ENCODE measurements around the gene GAREM2. TPM values are rescaled to one million over a fixed set of nuclear protein-coding genes. Genes with fewer than 3 reads are reported as not detected.

Gene GAREM2
- total and polyA plus RNA-seq, 4 donors = 0.08 to 0.28 (median 0.16) TPM

DNA sequence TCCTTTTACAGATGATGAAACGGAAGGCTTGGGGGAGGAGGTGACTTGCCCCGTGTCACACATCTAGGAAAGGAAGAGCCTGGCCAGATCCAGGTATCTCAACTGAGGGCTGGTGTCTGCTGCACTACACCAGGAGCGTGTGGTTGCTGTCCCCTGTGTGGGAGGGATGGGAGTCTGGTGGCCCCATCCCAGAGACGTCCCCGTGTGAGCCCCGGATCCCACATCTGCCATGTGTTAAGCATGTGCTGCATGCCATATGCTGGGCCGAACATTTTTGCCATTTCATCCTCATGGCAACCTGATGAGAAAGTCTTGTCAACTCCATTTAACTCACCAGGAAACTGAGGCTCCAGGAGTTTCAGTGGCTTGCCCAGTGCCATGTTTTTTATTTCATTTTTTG, 4.2 kb downstream of the GAREM2 start:
- Histone ChIP-seq H3K27me3 (ENCODE audit: control insufficient read depth in 4 of 4, insufficient read depth in 4 of 4, low read length in 3 of 4) (peaks cover 0 to 6% (median 0%) of the 10 kb centered on the region in 4 donors), H3K4me1 (ENCODE audit: control insufficient read depth in 4 of 4, insufficient read depth in 4 of 4, low read length in 3 of 4) (peaks cover 0 to 15% (median 9%) of the 10 kb centered on the region in 4 donors), H3K9me3 (ENCODE audit: control insufficient read depth in 4 of 4, low read length in 3 of 4) (no peaks in the 10 kb centered on the region), H3K4me3 (ENCODE audit: low read depth in 1 of 3, low read length in 3 of 3) (no peak overlapping the region), H3K36me3 (ENCODE audit: control insufficient read depth in 4 of 4, insufficient read depth in 3 of 4, low read depth in 1 of 4, low read length in 3 of 4) (no peaks in the 10 kb centered on the region), H3K9ac (ENCODE audit: low read depth in 1 of 2, low read length in 2 of 2) (no peak overlapping the region), H3K27ac (ENCODE audit: low read depth in 1 of 2, low read length in 2 of 2) (no peak overlapping the region)
- no peak for DNase-seq (ENCODE audit: low spot score)
- 97% methylated on average over 7 of the region's 7 CpGs for WGBS
- no peak for TF ChIP-seq HNF4G (IDR thresholded peaks at IDR 0.05)
- TF ChIP-seq YY1 (IDR thresholded peaks at IDR 0.05) = no peak
- TF ChIP-seq FOXA2 (IDR thresholded peaks at IDR 0.05) = no peak
- TF ChIP-seq GABPA (IDR thresholded peaks at IDR 0.05 in 1 of 2, conservative IDR thresholded peaks at IDR 0.05 in 1 of 2) = no peak
- TF ChIP-seq, protein P1, sequence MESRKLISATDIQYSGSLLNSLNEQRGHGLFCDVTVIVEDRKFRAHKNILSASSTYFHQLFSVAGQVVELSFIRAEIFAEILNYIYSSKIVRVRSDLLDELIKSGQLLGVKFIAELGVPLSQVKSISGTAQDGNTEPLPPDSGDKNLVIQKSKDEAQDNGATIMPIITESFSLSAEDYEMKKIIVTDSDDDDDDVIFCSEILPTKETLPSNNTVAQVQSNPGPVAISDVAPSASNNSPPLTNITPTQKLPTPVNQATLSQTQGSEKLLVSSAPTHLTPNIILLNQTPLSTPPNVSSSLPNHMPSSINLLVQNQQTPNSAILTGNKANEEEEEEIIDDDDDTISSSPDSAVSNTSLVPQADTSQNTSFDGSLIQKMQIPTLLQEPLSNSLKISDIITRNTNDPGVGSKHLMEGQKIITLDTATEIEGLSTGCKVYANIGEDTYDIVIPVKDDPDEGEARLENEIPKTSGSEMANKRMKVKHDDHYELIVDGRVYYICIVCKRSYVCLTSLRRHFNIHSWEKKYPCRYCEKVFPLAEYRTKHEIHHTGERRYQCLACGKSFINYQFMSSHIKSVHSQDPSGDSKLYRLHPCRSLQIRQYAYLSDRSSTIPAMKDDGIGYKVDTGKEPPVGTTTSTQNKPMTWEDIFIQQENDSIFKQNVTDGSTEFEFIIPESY (IDR thresholded peaks at IDR 0.05) = no peak

DNA sequence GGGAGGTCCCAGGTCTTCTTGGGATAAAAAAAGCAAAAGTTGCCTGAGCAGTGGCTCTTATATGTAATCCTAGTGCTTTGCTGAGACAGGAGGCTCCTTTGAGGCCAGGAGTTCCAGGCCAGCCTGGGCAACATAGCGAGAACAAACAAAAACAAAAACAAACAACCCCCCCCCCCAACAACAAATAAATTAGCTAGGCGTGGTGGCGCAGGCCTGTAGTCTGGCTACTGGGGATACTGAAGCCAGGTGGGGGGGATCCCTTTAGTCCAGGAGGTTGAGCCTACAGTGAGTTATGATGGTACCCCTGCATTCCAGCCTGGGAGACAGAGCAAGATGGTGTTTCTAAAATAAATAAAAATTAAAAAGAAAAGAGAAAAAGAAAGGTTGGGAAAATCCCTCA, 5.4 kb downstream of the GAREM2 start:
- Histone ChIP-seq H3K9me3 (ENCODE audit: control insufficient read depth in 4 of 4, low read length in 3 of 4) (no peaks in the 10 kb centered on the region), H3K9ac (ENCODE audit: low read depth in 1 of 2, low read length in 2 of 2) (no peak overlapping the region), H3K27ac (ENCODE audit: low read depth in 1 of 2, low read length in 2 of 2) (no peak overlapping the region), H3K4me1 (ENCODE audit: control insufficient read depth in 4 of 4, insufficient read depth in 4 of 4, low read length in 3 of 4) (peaks cover 0 to 11% (median 8%) of the 10 kb centered on the region in 4 donors), H3K4me3 (ENCODE audit: low read depth in 1 of 3, low read length in 3 of 3) (no peak overlapping the region), H3K27me3 (ENCODE audit: control insufficient read depth in 4 of 4, insufficient read depth in 4 of 4, low read length in 3 of 4) (peaks cover 0 to 6% (median 0%) of the 10 kb centered on the region in 4 donors), H3K36me3 (ENCODE audit: control insufficient read depth in 4 of 4, insufficient read depth in 3 of 4, low read depth in 1 of 4, low read length in 3 of 4) (no peaks in the 10 kb centered on the region)
- no peak for DNase-seq (ENCODE audit: low spot score)
- TF ChIP-seq, protein P2, sequence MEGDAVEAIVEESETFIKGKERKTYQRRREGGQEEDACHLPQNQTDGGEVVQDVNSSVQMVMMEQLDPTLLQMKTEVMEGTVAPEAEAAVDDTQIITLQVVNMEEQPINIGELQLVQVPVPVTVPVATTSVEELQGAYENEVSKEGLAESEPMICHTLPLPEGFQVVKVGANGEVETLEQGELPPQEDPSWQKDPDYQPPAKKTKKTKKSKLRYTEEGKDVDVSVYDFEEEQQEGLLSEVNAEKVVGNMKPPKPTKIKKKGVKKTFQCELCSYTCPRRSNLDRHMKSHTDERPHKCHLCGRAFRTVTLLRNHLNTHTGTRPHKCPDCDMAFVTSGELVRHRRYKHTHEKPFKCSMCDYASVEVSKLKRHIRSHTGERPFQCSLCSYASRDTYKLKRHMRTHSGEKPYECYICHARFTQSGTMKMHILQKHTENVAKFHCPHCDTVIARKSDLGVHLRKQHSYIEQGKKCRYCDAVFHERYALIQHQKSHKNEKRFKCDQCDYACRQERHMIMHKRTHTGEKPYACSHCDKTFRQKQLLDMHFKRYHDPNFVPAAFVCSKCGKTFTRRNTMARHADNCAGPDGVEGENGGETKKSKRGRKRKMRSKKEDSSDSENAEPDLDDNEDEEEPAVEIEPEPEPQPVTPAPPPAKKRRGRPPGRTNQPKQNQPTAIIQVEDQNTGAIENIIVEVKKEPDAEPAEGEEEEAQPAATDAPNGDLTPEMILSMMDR (IDR thresholded peaks at IDR 0.05; ENCODE audit: low read depth, low read length, missing input control) = no peak
- no peak for TF ChIP-seq RXRA (IDR thresholded peaks at IDR 0.05)
- TF ChIP-seq NR2F2 (IDR thresholded peaks at IDR 0.05) = no peak
- TF ChIP-seq, protein P1 (IDR thresholded peaks at IDR 0.05) = no peak
- WGBS = 93% methylated on average over 3 of the region's 3 CpGs

DNA sequence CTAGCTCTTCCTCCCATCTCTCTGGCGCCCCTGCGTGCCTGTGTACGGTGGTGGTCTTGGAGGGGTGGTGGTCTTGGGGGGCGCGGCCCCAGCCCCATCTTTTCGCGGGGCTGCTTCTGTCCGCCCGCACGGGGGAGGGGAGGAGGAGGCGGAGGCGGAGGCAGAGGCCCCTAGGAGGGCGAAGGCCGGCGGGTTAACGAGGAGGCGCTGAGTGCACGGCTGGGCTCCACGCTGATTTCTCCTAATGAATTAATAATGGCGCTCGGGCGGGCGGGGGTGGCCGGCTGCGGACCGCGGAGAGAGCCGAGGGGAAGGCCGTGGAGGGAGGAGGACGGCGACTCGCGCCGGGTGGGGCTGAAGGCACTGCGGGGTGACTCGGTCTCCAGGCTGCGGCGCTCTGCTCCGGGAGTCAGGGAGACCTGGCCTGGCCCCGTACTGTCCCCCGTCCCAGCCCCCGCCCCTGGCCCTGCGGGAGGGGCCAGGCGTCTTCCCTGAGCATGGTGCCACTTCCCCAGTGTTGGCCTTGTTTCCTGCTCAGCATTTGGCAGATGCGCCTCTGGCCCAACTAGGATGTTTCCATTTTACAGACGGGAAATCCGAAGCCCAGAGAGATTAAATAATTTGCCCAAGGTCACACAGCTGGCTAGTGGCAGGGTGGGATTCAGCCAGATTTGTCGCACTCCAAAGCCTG, 6.0 kb downstream of the GAREM2 start:
- no peaks in the 10 kb centered on the region for H3K9me3 ChIP-seq (ENCODE audit: control insufficient read depth in 4 of 4, low read length in 3 of 4)
- no peaks in the 10 kb centered on the region for H3K36me3 ChIP-seq (ENCODE audit: control insufficient read depth in 4 of 4, insufficient read depth in 3 of 4, low read depth in 1 of 4, low read length in 3 of 4)
- H3K27me3 ChIP-seq (ENCODE audit: control insufficient read depth in 4 of 4, insufficient read depth in 4 of 4, low read length in 3 of 4) = peaks cover 0 to 6% (median 0%) of the 10 kb centered on the region in 4 donors
- DNase-seq (ENCODE audit: low spot score) = no peak
- H3K4me3 ChIP-seq (ENCODE audit: low read depth in 1 of 3, low read length in 3 of 3) = peak overlapping the region in 1 of 3 donors; percentile 31
- no peak for TF ChIP-seq FOXA2 (IDR thresholded peaks at IDR 0.05)
- WGBS = 10% methylated on average over 48 of the region's 48 CpGs
- no peak overlapping the region for H3K9ac ChIP-seq (ENCODE audit: low read depth in 1 of 2, low read length in 2 of 2)
- peaks cover 0 to 7% (median 6%) of the 10 kb centered on the region in 4 donors for H3K4me1 ChIP-seq (ENCODE audit: control insufficient read depth in 4 of 4, insufficient read depth in 4 of 4, low read length in 3 of 4)
- no peak overlapping the region for H3K27ac ChIP-seq (ENCODE audit: low read depth in 1 of 2, low read length in 2 of 2)
